ENCODE measurements around the gene C14orf93.
A peak's percentile ranks its signal among the peaks of the same experiment; 100 is the strongest.

Gene C14orf93

GRCh38 chr14:23045419-23046357, 35.7 kb upstream of the C14orf93 start:
- DNase-seq (ENCODE audit: low read depth in 2 of 2, low spot score in 1 of 2), result no peak

GRCh38 chr14:23044840-23045239, 34.9 kb upstream of the C14orf93 start:
- DNase-seq (ENCODE audit: low read depth in 2 of 2, low spot score in 1 of 2), result no peak

GRCh38 chr14:23043754-23044153, 33.8 kb upstream of the C14orf93 start:
- DNase-seq (ENCODE audit: low read depth in 2 of 2, low spot score in 1 of 2), result no peak

- no peak for DNase-seq (ENCODE audit: low read depth in 2 of 2, low spot score in 1 of 2)
Observed at GRCh38 chr14:23043145-23043544, 33.2 kb upstream of the C14orf93 start.

GRCh38 chr14:23042162-23042965, 32.4 kb upstream of the C14orf93 start, which contains the start of gene PSMB11:
PSMB11 (plus strand) TSS chr14:23042212; CDS start chr14:23042226, 14 bp downstream.
- DNase-seq (ENCODE audit: low read depth in 2 of 2, low spot score in 1 of 2), result no peak

GRCh38 chr14:23041729-23042128, 31.8 kb upstream of the C14orf93 start:
- DNase-seq (ENCODE audit: low read depth in 2 of 2, low spot score in 1 of 2), result no peak

- DNase-seq (ENCODE audit: low read depth in 2 of 2, low spot score in 1 of 2), result no peak
Observed at GRCh38 chr14:23040100-23040499, 30.2 kb upstream of the C14orf93 start.

GRCh38 chr14:23035303-23036144, 25.6 kb upstream of the C14orf93 start:
- no peak for DNase-seq (ENCODE audit: low read depth in 2 of 2, low spot score in 1 of 2)

GRCh38 chr14:23034498-23035302, 24.8 kb upstream of the C14orf93 start, which contains the start of gene PSMB5:
PSMB5 (minus strand) TSS chr14:23034900; CDS start chr14:23034881, 19 bp downstream.
- DNase-seq (ENCODE audit: low read depth in 2 of 2, low spot score in 1 of 2), result peak; percentile 72 to 78

- DNase-seq (ENCODE audit: low read depth in 2 of 2, low spot score in 1 of 2), result no peak
Observed at GRCh38 chr14:23033801-23034497, 24.0 kb upstream of the C14orf93 start.

GRCh38 chr14:23033251-23033727, 23.3 kb upstream of the C14orf93 start:
- DNase-seq (ENCODE audit: low read depth in 2 of 2, low spot score in 1 of 2), result no peak

GRCh38 chr14:23030936-23031335, 21.0 kb upstream of the C14orf93 start:
- no peak for DNase-seq (ENCODE audit: low read depth in 2 of 2, low spot score in 1 of 2)

GRCh38 chr14:23028799-23029198, 18.9 kb upstream of the C14orf93 start:
- DNase-seq (ENCODE audit: low read depth in 2 of 2, low spot score in 1 of 2), result no peak

- DNase-seq (ENCODE audit: low read depth in 2 of 2, low spot score in 1 of 2), result no peak
Observed at GRCh38 chr14:23025151-23025814, 15.3 kb upstream of the C14orf93 start.

- no peak for DNase-seq (ENCODE audit: low read depth in 2 of 2, low spot score in 1 of 2)
Observed at GRCh38 chr14:23024612-23025075, 14.7 kb upstream of the C14orf93 start.

GRCh38 chr14:23023795-23024152, 13.8 kb upstream of the C14orf93 start:
- no peak for DNase-seq (ENCODE audit: low read depth in 2 of 2, low spot score in 1 of 2)

GRCh38 chr14:23023022-23023794, 13.3 kb upstream of the C14orf93 start:
- DNase-seq (ENCODE audit: low read depth in 2 of 2, low spot score in 1 of 2), result no peak

GRCh38 chr14:23021889-23022442, 12.0 kb upstream of the C14orf93 start:
- DNase-seq (ENCODE audit: low read depth in 2 of 2, low spot score in 1 of 2), result no peak

Measured in stimulated activated CD8-positive, alpha-beta memory T cell treated with anti-CD3 and anti-CD28 coated beads, Interleukin-4, amount 100 ng/mL, for 4 hours (primary cell).